BLaER1 (cell line): ENCODE measurements around the gene ASCC1.
"Not testable (repeated sequence)": the region's sequence is repeated elsewhere in the genome, so short reads cannot be mapped to it uniquely, and the experiment has no call there.

Experiments
- H3K27ac ChIP-seq: shearing (Covaris generic); formaldehyde crosslinking; 2 replicates; pipeline ENCODE4 v1.8.1; 2022
- H3K27me3 ChIP-seq: shearing (Covaris generic); formaldehyde crosslinking; 2 replicates; pipeline ENCODE4 v1.8.1; 2022
- H3K36me3 ChIP-seq: shearing (Covaris generic); formaldehyde crosslinking; 2 replicates; pipeline ENCODE4 v1.8.1; 2022
- H3K4me1 ChIP-seq: shearing (Covaris generic); formaldehyde crosslinking; 2 replicates; pipeline ENCODE4 v1.8.1; 2022
- H3K4me2 ChIP-seq: shearing (Covaris generic); formaldehyde crosslinking; 2 replicates; pipeline ENCODE4 v1.8.1; 2022
- H3K4me3 ChIP-seq: shearing (Covaris generic); formaldehyde crosslinking; 2 replicates; pipeline ENCODE4 v1.8.1; 2022
- H3K9ac ChIP-seq: shearing (Covaris generic); formaldehyde crosslinking; 2 replicates; pipeline ENCODE4 v1.8.1; 2022
- H3K9me3 ChIP-seq: shearing (Covaris generic); formaldehyde crosslinking; 2 replicates; pipeline ENCODE4 v1.8.1; 2022
- H4K20me1 ChIP-seq: shearing (Covaris generic); formaldehyde crosslinking; 2 replicates; pipeline ENCODE4 v1.8.1; 2022
- Cebpa-rat ChIP-seq: shearing (Covaris generic); IDR thresholded peaks from 2 replicates; pipeline ENCODE4 v1.8.1; 2022

The ASCC1 gene

GRCh38 chr10:72121389-72121788, 94.7 kb downstream of the ASCC1 start:
- Histone ChIP-seq H3K27ac (no peak overlapping the region), H3K9ac (no peak overlapping the region), H3K27me3 (no peaks in the 10 kb centered on the region), H3K4me1 (peaks cover 5% of the 10 kb centered on the region; the same call in 1 of the 2 replicates), H3K9me3 (peaks cover 15% of the 10 kb centered on the region), H3K36me3 (peaks cover 41% of the 10 kb centered on the region), H3K4me3 (no peak overlapping the region), H3K4me2 (no peak overlapping the region), H4K20me1 (no peaks in the 10 kb centered on the region)
- TF ChIP-seq Cebpa-rat, result no peak

GRCh38 chr10:72116372-72116771, 99.7 kb downstream of the ASCC1 start:
- no peak overlapping the region for H3K9ac ChIP-seq
- no peak for TF ChIP-seq Cebpa-rat
- H3K27ac ChIP-seq, result no peak overlapping the region

GRCh38 chr10:72114706-72115450, 101.2 kb downstream of the ASCC1 start:
- Histone ChIP-seq H4K20me1 (no peaks in the 10 kb centered on the region), H3K36me3 (peaks cover 58% of the 10 kb centered on the region), H3K27ac (no peak overlapping the region), H3K4me1 (no peaks in the 10 kb centered on the region; the same call in 1 of the 2 replicates), H3K4me2 (no peak overlapping the region), H3K4me3 (no peak overlapping the region), H3K9ac (no peak overlapping the region), H3K9me3 (peaks cover 20% of the 10 kb centered on the region), H3K27me3 (no peaks in the 10 kb centered on the region)
- TF ChIP-seq Cebpa-rat, result no peak

More at GRCh38 chr10:72116372-72116771, 99.7 kb downstream of the ASCC1 start:
- H3K4me2 ChIP-seq, result no peak overlapping the region
- H3K9me3 ChIP-seq, result peaks cover 20% of the 10 kb centered on the region
- no peak overlapping the region for H3K4me3 ChIP-seq
- no peaks in the 10 kb centered on the region for H3K4me1 ChIP-seq
- H3K36me3 ChIP-seq, result peaks cover 52% of the 10 kb centered on the region
- no peaks in the 10 kb centered on the region for H4K20me1 ChIP-seq
- no peaks in the 10 kb centered on the region for H3K27me3 ChIP-seq

- peaks cover 26% of the 10 kb centered on the region for H3K36me3 ChIP-seq
- H3K4me3 ChIP-seq, result no peak overlapping the region
- TF ChIP-seq Cebpa-rat, result no peak
- H3K27ac ChIP-seq, result no peak overlapping the region
- no peaks in the 10 kb centered on the region for H3K27me3 ChIP-seq
- peaks cover 40% of the 10 kb centered on the region for H3K4me1 ChIP-seq
- no peaks in the 10 kb centered on the region for H4K20me1 ChIP-seq
- no peak overlapping the region for H3K9ac ChIP-seq
- H3K4me2 ChIP-seq, result no peak overlapping the region
- H3K9me3 ChIP-seq, result 0 out of 2 replicates have a peak, but pooled peaks cover 1% of the 10 kb centered on the region
Observed at GRCh38 chr10:72110673-72111401, 105.2 kb downstream of the ASCC1 start.

GRCh38 chr10:72109636-72110157, 106.4 kb downstream of the ASCC1 start:
- Histone ChIP-seq H3K4me2 (no peak overlapping the region), H3K4me3 (no peak overlapping the region), H3K4me1 (peaks cover 49% of the 10 kb centered on the region), H3K27me3 (no peaks in the 10 kb centered on the region), H3K9ac (no peak overlapping the region), H4K20me1 (no peaks in the 10 kb centered on the region), H3K36me3 (peaks cover 28% of the 10 kb centered on the region; the same call in 1 of the 2 replicates), H3K9me3 (no peaks in the 10 kb centered on the region), H3K27ac (no peak overlapping the region)
- TF ChIP-seq Cebpa-rat, result no peak

GRCh38 chr10:72108830-72109635, 107.0 kb downstream of the ASCC1 start:
- Histone ChIP-seq H3K27me3 (no peaks in the 10 kb centered on the region), H3K36me3 (peaks cover 28% of the 10 kb centered on the region; the same call in 1 of the 2 replicates), H3K4me1 (peaks cover 49% of the 10 kb centered on the region), H3K9ac (no peak overlapping the region), H3K9me3 (no peaks in the 10 kb centered on the region), H3K4me3 (no peak overlapping the region), H3K4me2 (no peak overlapping the region), H3K27ac (no peak overlapping the region), H4K20me1 (no peaks in the 10 kb centered on the region)
- TF ChIP-seq Cebpa-rat, result no peak

GRCh38 chr10:72108004-72108370, 108.1 kb downstream of the ASCC1 start:
- not testable (repeated sequence) for H4K20me1 ChIP-seq, H3K9ac ChIP-seq, H3K9me3 ChIP-seq, H3K27me3 ChIP-seq, H3K27ac ChIP-seq, H3K4me3 ChIP-seq
- Histone ChIP-seq H3K36me3 (peaks cover 31% of the 10 kb centered on the region; the same call in 1 of the 2 replicates), H3K4me2 (peak overlapping the region; percentile 61), H3K4me1 (peaks cover 49% of the 10 kb centered on the region)

- Histone ChIP-seq H3K9me3 (no peaks in the 10 kb centered on the region), H4K20me1 (no peaks in the 10 kb centered on the region), H3K4me3 (no peak overlapping the region), H3K27ac (no peak overlapping the region), H3K4me2 (peak overlapping the region; percentile 61), H3K36me3 (peaks cover 32% of the 10 kb centered on the region; the same call in 1 of the 2 replicates), H3K4me1 (peaks cover 49% of the 10 kb centered on the region), H3K27me3 (no peaks in the 10 kb centered on the region), H3K9ac (no peak overlapping the region)
- TF ChIP-seq Cebpa-rat, result no peak
Observed at GRCh38 chr10:72107325-72108003, 108.6 kb downstream of the ASCC1 start.

- no peak overlapping the region for H3K9ac ChIP-seq
- no peaks in the 10 kb centered on the region for H3K9me3 ChIP-seq
- no peak overlapping the region for H3K4me3 ChIP-seq
- H3K27ac ChIP-seq, result no peak overlapping the region
- H3K4me1 ChIP-seq, result peaks cover 49% of the 10 kb centered on the region
- H3K4me2 ChIP-seq, result peak overlapping the region; percentile 61
- no peaks in the 10 kb centered on the region for H3K27me3 ChIP-seq
- H3K36me3 ChIP-seq, result peaks cover 33% of the 10 kb centered on the region
- no peaks in the 10 kb centered on the region for H4K20me1 ChIP-seq
- TF ChIP-seq Cebpa-rat, result no peak
Observed at GRCh38 chr10:72106896-72107295, 109.2 kb downstream of the ASCC1 start.
